Activated T-cell treated with anti-CD3 and anti-CD28 coated beads, Interleukin-2, amount 50 U/mL, for 24 hours (primary cell): ENCODE data around the gene MGLL.
A peak's percentile ranks its signal among the peaks of the same experiment; 100 is the strongest.

ENCODE experiments used
- DNase-seq: peaks from one replicate; pipeline ENCODE4 v3.0.0-alpha.2; 2020
- H3K27ac Mint-ChIP-seq: 2 replicates; pipeline ENCODE4 v1.8.0; 2020; ENCODE audit warnings: mild to moderate bottlenecking, mixed read lengths
- H3K27me3 Mint-ChIP-seq: 2 replicates; pipeline ENCODE4 v1.8.0; 2020; ENCODE audit warnings: mixed read lengths
- H3K36me3 Mint-ChIP-seq: 2 replicates; pipeline ENCODE4 v1.8.0; 2020; ENCODE audit warnings: low read depth, mixed read lengths
- H3K4me1 Mint-ChIP-seq: 2 replicates; pipeline ENCODE4 v1.8.0; 2020; ENCODE audit warnings: low read depth, mixed read lengths
- H3K4me3 Mint-ChIP-seq: 2 replicates; pipeline ENCODE4 v1.8.0; 2020; ENCODE audit warnings: mild to moderate bottlenecking, moderate library complexity, mixed read lengths
- H3K9me3 Mint-ChIP-seq: 2 replicates; pipeline ENCODE4 v1.8.0; 2020; ENCODE audit warnings: mixed read lengths

MGLL gene

GRCh38 chr3:127848131-127849129 is 26.1 kb upstream of the MGLL start:
- H3K27ac Mint-ChIP-seq: no peak overlapping the region
- no peaks in the 10 kb centered on the region for H3K4me1 Mint-ChIP-seq
- DNase-seq: no peak
- peaks cover 17% of the 10 kb centered on the region for H3K27me3 Mint-ChIP-seq
- H3K4me3 Mint-ChIP-seq: no peak overlapping the region
- no peaks in the 10 kb centered on the region for H3K36me3 Mint-ChIP-seq
- H3K9me3 Mint-ChIP-seq: no peaks in the 10 kb centered on the region

- Mint-ChIP-seq H3K4me3 (no peak overlapping the region), H3K27ac (no peak overlapping the region), H3K4me1 (no peaks in the 10 kb centered on the region), H3K27me3 (peaks cover 17% of the 10 kb centered on the region), H3K9me3 (no peaks in the 10 kb centered on the region), H3K36me3 (no peaks in the 10 kb centered on the region)
- DNase-seq: no peak
Measured at GRCh38 chr3:127847236-127847720, 25.0 kb upstream of the MGLL start.

GRCh38 chr3:127846576-127846975 is 24.3 kb upstream of the MGLL start:
- no peak overlapping the region for H3K4me3 Mint-ChIP-seq
- DNase-seq: no peak
- H3K36me3 Mint-ChIP-seq: no peaks in the 10 kb centered on the region
- no peaks in the 10 kb centered on the region for H3K4me1 Mint-ChIP-seq
- no peak overlapping the region for H3K27ac Mint-ChIP-seq
- H3K27me3 Mint-ChIP-seq: peaks cover 17% of the 10 kb centered on the region
- no peaks in the 10 kb centered on the region for H3K9me3 Mint-ChIP-seq

- Mint-ChIP-seq H3K9me3 (no peaks in the 10 kb centered on the region), H3K4me3 (no peak overlapping the region), H3K27ac (no peak overlapping the region), H3K36me3 (no peaks in the 10 kb centered on the region), H3K27me3 (peaks cover 17% of the 10 kb centered on the region), H3K4me1 (no peaks in the 10 kb centered on the region)
- DNase-seq: no peak
Measured at GRCh38 chr3:127844326-127844942, 22.1 kb upstream of the MGLL start.

- Mint-ChIP-seq H3K27me3 (peaks cover 19% of the 10 kb centered on the region), H3K27ac (no peak overlapping the region), H3K4me1 (no peaks in the 10 kb centered on the region), H3K36me3 (no peaks in the 10 kb centered on the region), H3K4me3 (no peak overlapping the region), H3K9me3 (no peaks in the 10 kb centered on the region)
- no peak for DNase-seq
Measured at GRCh38 chr3:127840671-127841070, 18.4 kb upstream of the MGLL start.

- H3K27me3 Mint-ChIP-seq: peaks cover 17% of the 10 kb centered on the region
- no peak overlapping the region for H3K4me3 Mint-ChIP-seq
- peaks cover 3% of the 10 kb centered on the region for H3K4me1 Mint-ChIP-seq
- H3K27ac Mint-ChIP-seq: no peak overlapping the region
- no peak for DNase-seq
- no peaks in the 10 kb centered on the region for H3K9me3 Mint-ChIP-seq
- no peaks in the 10 kb centered on the region for H3K36me3 Mint-ChIP-seq
Measured at GRCh38 chr3:127839099-127839498, 16.8 kb upstream of the MGLL start.

GRCh38 chr3:127835993-127836882 is 13.9 kb upstream of the MGLL start:
- Mint-ChIP-seq H3K4me1 (peaks cover 3% of the 10 kb centered on the region), H3K27ac (no peak overlapping the region), H3K36me3 (no peaks in the 10 kb centered on the region)

GRCh38 chr3:127834771-127835170 is 12.5 kb upstream of the MGLL start:
- H3K4me1 Mint-ChIP-seq: peaks cover 3% of the 10 kb centered on the region
- no peak overlapping the region for H3K27ac Mint-ChIP-seq
- no peak overlapping the region for H3K4me3 Mint-ChIP-seq
- H3K27me3 Mint-ChIP-seq: peaks cover 23% of the 10 kb centered on the region
- H3K36me3 Mint-ChIP-seq: no peaks in the 10 kb centered on the region
- peaks cover 9% of the 10 kb centered on the region for H3K9me3 Mint-ChIP-seq
- DNase-seq: no peak

More at GRCh38 chr3:127835993-127836882, 13.9 kb upstream of the MGLL start:
- Mint-ChIP-seq H3K27me3 (peaks cover 18% of the 10 kb centered on the region), H3K4me3 (no peak overlapping the region), H3K9me3 (peaks cover 2% of the 10 kb centered on the region)
- DNase-seq: no peak

- Mint-ChIP-seq H3K36me3 (no peaks in the 10 kb centered on the region), H3K27me3 (peaks cover 15% of the 10 kb centered on the region), H3K27ac (no peak overlapping the region), H3K4me1 (peaks cover 3% of the 10 kb centered on the region), H3K4me3 (no peak overlapping the region), H3K9me3 (peaks cover 17% of the 10 kb centered on the region)
- no peak for DNase-seq
Measured at GRCh38 chr3:127833281-127834032, 11.1 kb upstream of the MGLL start.

- DNase-seq: peak; percentile 38
- H3K36me3 Mint-ChIP-seq: no peaks in the 10 kb centered on the region
- no peak overlapping the region for H3K4me3 Mint-ChIP-seq
- peaks cover 17% of the 10 kb centered on the region for H3K9me3 Mint-ChIP-seq
- no peak overlapping the region for H3K27ac Mint-ChIP-seq
- peaks cover 3% of the 10 kb centered on the region for H3K4me1 Mint-ChIP-seq
- H3K27me3 Mint-ChIP-seq: peaks cover 12% of the 10 kb centered on the region
Measured at GRCh38 chr3:127831723-127832172, 9.4 kb upstream of the MGLL start.

- Mint-ChIP-seq H3K27ac (no peak overlapping the region), H3K4me3 (no peak overlapping the region), H3K27me3 (peaks cover 30% of the 10 kb centered on the region), H3K36me3 (no peaks in the 10 kb centered on the region), H3K9me3 (peaks cover 17% of the 10 kb centered on the region), H3K4me1 (no peaks in the 10 kb centered on the region)
- no peak for DNase-seq
Measured at GRCh38 chr3:127829537-127829936, 7.2 kb upstream of the MGLL start.

GRCh38 chr3:127827808-127828207 is 5.5 kb upstream of the MGLL start:
- Mint-ChIP-seq H3K27ac (no peak overlapping the region), H3K36me3 (no peaks in the 10 kb centered on the region), H3K27me3 (peaks cover 39% of the 10 kb centered on the region), H3K9me3 (peaks cover 15% of the 10 kb centered on the region), H3K4me3 (no peak overlapping the region), H3K4me1 (peaks cover 3% of the 10 kb centered on the region)
- no peak for DNase-seq

GRCh38 chr3:127825756-127826155 is 3.4 kb upstream of the MGLL start:
- no peaks in the 10 kb centered on the region for H3K36me3 Mint-ChIP-seq
- H3K27me3 Mint-ChIP-seq: peaks cover 58% of the 10 kb centered on the region

More at GRCh38 chr3:127825756-127826155, 3.4 kb upstream of the MGLL start:
- Mint-ChIP-seq H3K4me3 (no peak overlapping the region), H3K4me1 (peaks cover 11% of the 10 kb centered on the region), H3K27ac (no peak overlapping the region), H3K9me3 (peaks cover 15% of the 10 kb centered on the region)
- no peak for DNase-seq
